Heart right ventricle (tissue), 16 donors: ENCODE results near the gene PRKACA. TPM values are rescaled to one million over a fixed set of nuclear protein-coding genes. Genes with fewer than 3 reads are reported as not detected.
A peak's percentile ranks its signal among the peaks of the same experiment; 100 is the strongest.

Experiments
- ATAC-seq, 8 donors: fragments of 200-7000 bp; cut with Tn5 transposase; one replicate each; pipeline ENCODE4 v1.9.1; 2020; ENCODE audit warnings: mild to moderate bottlenecking in 8 of 8, moderate library complexity in 8 of 8, moderate number of reproducible peaks in 1 of 8
- DNase-seq, 2 donors: peaks; one replicate each; pipeline ENCODE4 v3.0.0-alpha.2; 2020
- H3K27ac ChIP-seq, 10 donors: fragments of 200-600 bp; sonication (generic) in 2 of 10; one replicate each; pipeline versions ENCODE4 v1.5.0 to v1.8.0; 2020 to 2022; ENCODE audit warnings: mild to moderate bottlenecking in 3 of 10
- H3K27me3 ChIP-seq, 7 donors: fragments of 200-600 bp; one replicate each; pipeline ENCODE4 v1.8.0; 2021 to 2022; ENCODE audit warnings: mild to moderate bottlenecking in 2 of 7
- H3K36me3 ChIP-seq, 9 donors: fragments of 200-600 bp; sonication (generic) in 1 of 9; one replicate each; pipeline versions ENCODE4 v1.5.0 to v1.8.0; 2020 to 2022; ENCODE audit warnings: mild to moderate bottlenecking in 2 of 9
- H3K4me1 ChIP-seq, 9 donors: fragments of 200-600 bp; sonication (generic) in 1 of 9; one replicate each; pipeline versions ENCODE4 v1.5.0 to v1.8.0; 2020 to 2022; ENCODE audit warnings: mild to moderate bottlenecking in 4 of 9
- H3K4me3 ChIP-seq, 10 donors: fragments of 200-600 bp; sonication (generic) in 2 of 10; one replicate each; pipeline versions ENCODE4 v1.5.0 to v1.8.0; 2020 to 2022; ENCODE audit warnings: mild to moderate bottlenecking in 7 of 10, moderate library complexity in 2 of 10
- H3K9me3 ChIP-seq, 11 donors: fragments of 200-600 bp in 10 of 11; sonication (generic) in 2 of 11; one replicate each; pipeline versions ENCODE4 v1.5.0 to v1.8.0; 2013 to 2022; ENCODE audit warnings: mild to moderate bottlenecking in 2 of 11, control low read depth in 1 of 11, moderate library complexity in 1 of 11
- WGBS, 2 donors: extraction: QIAGEN DNeasy Blood & Tissue Kit; methylation state at CpG; one replicate each; pipeline ENCODE4 v1.1.7; 2013; ENCODE audit warnings: inconsistent platforms in 1 of 2; 5-methylcytosine and 5-hydroxymethylcytosine counted together
- intact Hi-C, 10 donors: fragments of 100-400 bp; cut with DNase I; formaldehyde crosslinking; loops; one replicate each; pipeline versions ENCODE4 v1.11.1 to v1.14.2; 2022
- polyA plus RNA-seq, 2 donors: library from polyadenylated mRNA; stranded (reverse); fragments of 200-250 nt; gene quantifications; one replicate each; pipeline ENCODE4 v1.2.3, GENCODE V29; 2013
- total RNA-seq, 10 donors: library from RNA; stranded (reverse); fragmentation: NEBNext Ultra II Directional in 3 of 10; extraction: Animal tissue kit (Norgen Biotek cat#: 25700) in 3 of 10; gene quantifications; one replicate each; pipeline versions ENCODE4 v1.2.1 to v1.2.4, GENCODE V29; 2021 to 2023
- TF ChIP-seq, protein P1 (sequence below), 9 donors: fragments of 200-600 bp; sonication (generic) in 2 of 9; IDR thresholded peaks; one replicate each; pipeline versions ENCODE4 v1.5.0 to v1.8.0; 2021 to 2022; ENCODE audit warnings: antibody characterized with exemption in 9 of 9, mild to moderate bottlenecking in 5 of 9, moderate library complexity in 1 of 9
- donor health status: Arrhythmogenic right ventricular cardiomyopathy.
- donor health status: ischemic (EF 13 %, LVEDD 7.1; RV severe dilation, severe dysfunction).
- donor health status: healthy with polysubstance abuse.
- donor health status: DM: no; HTN: yes; CAD: no.
- donor health status: DM: no; HTN: no; CAD: no.
- donor health status: ischemic (EF 25% LVEDD 6.9; RV normal size, moderate dysfunction).
- donor health status: ischemic (EF 25% LVEDD 5.7; RV mildly dilated, moderate dysfunction).
- donor health status: healthy.
- donor health status: DM: yes; HTN: yes; CAD: no.
- donor health status: Ischemic cardiomyopathy.
- donor health status: ischemic (EF 35%, LVEDD 5.7; RV mildly dilated, moderate dysfunction).
- donor health status: nonischemic (EF 11% LVEDD 7.7; RV severe dilation, severe dysfunction).
- donor health status: DM: yes; HTN: yes; CAD: no.
- donor health status: PGD.
- donor health status: ischemic (EF 29% LVEDD 5.4; RV normal size, mild dysfunction).
- donor health status: nonischemic (EF 23%, LVEDD 6.1; RV moderate dilation, normal function).

Gene PRKACA
- total and polyA plus RNA-seq, 12 donors = 196 to 691 (median 508) TPM

DNA sequence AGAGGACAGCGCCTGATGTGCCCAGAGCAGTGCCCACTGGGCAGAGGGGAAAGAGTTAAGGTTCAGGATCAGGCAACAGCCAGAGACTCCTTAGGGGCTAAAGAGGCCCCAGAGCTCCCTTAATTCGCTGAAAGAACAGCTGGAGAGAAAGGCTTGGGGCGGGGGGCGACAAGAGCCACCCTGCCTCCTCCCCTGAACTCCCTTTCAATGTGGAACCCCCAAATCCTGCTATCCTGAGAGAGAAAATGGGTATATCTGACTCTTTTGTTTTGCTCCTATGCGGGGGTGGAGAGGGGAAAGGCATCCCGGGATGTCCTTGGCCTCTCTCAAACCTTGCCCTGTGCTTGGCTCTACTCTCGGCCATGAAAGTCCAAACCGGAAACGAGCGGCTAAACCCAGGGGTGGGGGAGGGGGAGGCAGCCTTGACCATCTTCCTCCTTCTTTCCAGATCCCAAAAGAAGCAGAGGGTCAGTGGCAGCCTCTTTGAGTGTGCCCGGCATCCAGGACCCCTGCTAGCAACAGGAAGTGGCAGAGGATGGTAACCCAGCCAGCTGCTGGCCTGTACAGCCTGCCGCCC is 4.7 kb downstream of the PRKACA start:
- ATAC-seq (peak in 7 of 8 donors; percentile 14 to 63 (median 43)), DNase-seq (peak; percentile 55 to 76)
- peaks cover 0 to 11% (median 0%) of the 10 kb centered on the region in 9 donors for H3K36me3 ChIP-seq
- peak overlapping the region; percentile 93 to 100 (median 96) for H3K27ac ChIP-seq
- 16% methylated on average over 12 of the region's 12 CpGs for WGBS, 2 donors
- intact Hi-C loops = no loop called here
- TF ChIP-seq, protein P1, sequence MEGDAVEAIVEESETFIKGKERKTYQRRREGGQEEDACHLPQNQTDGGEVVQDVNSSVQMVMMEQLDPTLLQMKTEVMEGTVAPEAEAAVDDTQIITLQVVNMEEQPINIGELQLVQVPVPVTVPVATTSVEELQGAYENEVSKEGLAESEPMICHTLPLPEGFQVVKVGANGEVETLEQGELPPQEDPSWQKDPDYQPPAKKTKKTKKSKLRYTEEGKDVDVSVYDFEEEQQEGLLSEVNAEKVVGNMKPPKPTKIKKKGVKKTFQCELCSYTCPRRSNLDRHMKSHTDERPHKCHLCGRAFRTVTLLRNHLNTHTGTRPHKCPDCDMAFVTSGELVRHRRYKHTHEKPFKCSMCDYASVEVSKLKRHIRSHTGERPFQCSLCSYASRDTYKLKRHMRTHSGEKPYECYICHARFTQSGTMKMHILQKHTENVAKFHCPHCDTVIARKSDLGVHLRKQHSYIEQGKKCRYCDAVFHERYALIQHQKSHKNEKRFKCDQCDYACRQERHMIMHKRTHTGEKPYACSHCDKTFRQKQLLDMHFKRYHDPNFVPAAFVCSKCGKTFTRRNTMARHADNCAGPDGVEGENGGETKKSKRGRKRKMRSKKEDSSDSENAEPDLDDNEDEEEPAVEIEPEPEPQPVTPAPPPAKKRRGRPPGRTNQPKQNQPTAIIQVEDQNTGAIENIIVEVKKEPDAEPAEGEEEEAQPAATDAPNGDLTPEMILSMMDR (IDR thresholded peaks at IDR 0.05) = no peak
- H3K4me1 ChIP-seq = peaks cover 37 to 81% (median 69%) of the 10 kb centered on the region in 9 donors
- no peaks in the 10 kb centered on the region for H3K27me3 ChIP-seq
- H3K9me3 ChIP-seq = no peaks in the 10 kb centered on the region
- H3K4me3 ChIP-seq = peak overlapping the region in 9 of 10 donors; percentile 10 to 51 (median 41)

DNA sequence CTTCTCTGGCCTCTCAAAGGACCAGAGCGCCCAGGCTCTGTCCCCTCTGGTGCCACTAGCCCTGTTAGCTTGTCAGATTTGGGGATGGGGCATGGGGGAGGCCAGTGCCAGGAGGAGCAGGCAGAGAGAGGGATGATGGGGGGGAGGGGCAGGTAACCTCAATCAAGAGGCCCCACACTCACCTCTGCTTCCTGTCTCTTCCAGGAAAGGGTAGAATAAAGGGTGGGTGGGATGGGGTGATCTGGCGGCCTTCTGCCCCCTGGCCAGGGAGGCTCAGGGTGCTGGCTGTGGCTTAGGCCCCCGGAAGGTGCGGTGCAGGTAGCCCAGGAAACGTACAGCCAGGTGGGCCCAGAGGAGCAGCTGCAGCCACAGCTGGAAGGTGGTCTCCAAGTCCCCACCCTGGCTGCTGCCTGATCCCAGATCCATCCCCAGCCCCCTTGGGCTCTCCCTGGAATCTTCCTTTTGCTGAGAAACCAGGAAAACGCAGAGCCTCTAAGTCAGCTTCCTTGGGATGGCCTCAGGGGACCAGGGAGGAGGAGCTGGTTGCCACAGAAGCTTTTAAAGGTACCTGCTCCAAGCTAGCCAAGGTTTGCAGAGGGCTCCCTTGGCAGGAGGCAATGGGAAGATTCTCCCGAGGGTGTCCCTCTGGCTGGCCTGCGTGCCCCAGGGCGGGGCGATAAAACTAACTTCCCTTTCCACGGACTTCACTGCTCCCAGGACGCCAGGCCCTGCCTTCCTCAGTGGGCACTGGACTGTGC is 5.3 kb downstream of the PRKACA start:
- H3K27me3 ChIP-seq = no peaks in the 10 kb centered on the region
- ATAC-seq (peak in 7 of 8 donors; percentile 3 to 28 (median 15)), DNase-seq (peak; percentile 36 to 53)
- peaks cover 37 to 87% (median 75%) of the 10 kb centered on the region in 9 donors for H3K4me1 ChIP-seq
- H3K9me3 ChIP-seq = no peaks in the 10 kb centered on the region
- peaks cover 0 to 16% (median 0%) of the 10 kb centered on the region in 9 donors for H3K36me3 ChIP-seq
- H3K4me3 ChIP-seq = peak overlapping the region in 9 of 10 donors; percentile 10 to 51 (median 41)
- intact Hi-C loops = no loop called here
- peak overlapping the region; percentile 93 to 100 (median 96) for H3K27ac ChIP-seq
- TF ChIP-seq, protein P1 (IDR thresholded peaks at IDR 0.05) = no peak
- 33% methylated on average over 11 to 12 of the region's 12 CpGs for WGBS, 2 donors

DNA sequence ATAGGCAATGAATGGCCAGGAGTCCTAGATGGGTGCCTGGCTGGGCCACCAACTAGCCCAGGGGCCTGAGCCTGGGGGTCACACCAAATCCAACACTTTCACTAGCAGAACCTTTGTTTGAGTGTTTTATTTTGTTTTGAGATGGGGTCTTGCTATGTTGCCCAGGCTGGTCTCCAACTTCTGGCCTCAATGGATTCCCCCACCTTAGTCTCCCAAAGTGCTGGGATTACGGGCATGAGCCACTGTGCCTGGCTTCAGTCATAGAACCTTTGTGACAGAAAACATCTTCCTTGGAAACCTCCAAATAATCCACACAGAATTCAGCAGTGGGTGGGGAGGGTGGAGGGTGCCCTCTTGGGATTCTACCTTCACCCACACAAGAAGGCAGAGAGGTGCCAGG is 6.1 kb downstream of the PRKACA start:
- no peaks in the 10 kb centered on the region for H3K9me3 ChIP-seq
- peak overlapping the region in 9 of 10 donors; percentile 93 to 100 (median 95) for H3K27ac ChIP-seq
- WGBS, 2 donors = 47 to 65% methylated on average over 1 of the region's 1 CpG
- H3K4me1 ChIP-seq = peaks cover 35 to 91% (median 76%) of the 10 kb centered on the region in 9 donors
- ATAC-seq (no peak), DNase-seq (no peak)
- H3K4me3 ChIP-seq = peak overlapping the region in 1 of 10 donors; percentile 51
- TF ChIP-seq, protein P1 (IDR thresholded peaks at IDR 0.05) = no peak
- intact Hi-C loops = no loop called here
- H3K27me3 ChIP-seq = no peaks in the 10 kb centered on the region
- H3K36me3 ChIP-seq = peaks cover 0 to 23% (median 3%) of the 10 kb centered on the region in 9 donors

DNA sequence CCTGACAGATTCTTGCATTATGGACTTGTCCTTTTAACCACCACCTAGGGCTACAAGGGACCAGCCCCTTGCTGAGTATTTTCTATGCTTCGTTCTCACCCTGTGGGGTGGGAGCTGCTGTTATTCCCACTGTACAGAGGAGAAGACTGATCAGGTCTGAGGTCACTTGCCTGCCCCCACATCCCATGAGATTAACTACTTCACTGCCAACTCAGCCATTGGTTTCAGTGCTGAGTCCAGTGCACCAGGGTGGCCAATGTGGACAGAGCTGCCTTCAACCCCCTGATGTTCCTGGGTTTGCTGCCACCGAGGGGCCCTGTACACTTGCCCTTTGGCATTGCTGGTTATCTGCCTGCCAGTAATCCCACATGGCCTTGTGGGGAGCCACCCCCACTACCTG is 6.9 kb downstream of the PRKACA start:
- Histone ChIP-seq H3K27me3 (no peaks in the 10 kb centered on the region), H3K36me3 (peaks cover 0 to 31% (median 11%) of the 10 kb centered on the region in 9 donors), H3K9me3 (no peaks in the 10 kb centered on the region), H3K27ac (peak overlapping the region in 5 of 10 donors; percentile 10 to 97 (median 42)), H3K4me1 (peaks cover 26 to 83% (median 68%) of the 10 kb centered on the region in 9 donors), H3K4me3 (no peak overlapping the region)
- DNase-seq (no peak), ATAC-seq (no peak)
- 43 to 57% methylated on average over 2 of the region's 2 CpGs for WGBS, 2 donors
- intact Hi-C loops = no loop called here
- TF ChIP-seq, protein P1 (IDR thresholded peaks at IDR 0.05) = no peak
